Left colon (tissue), 2 donors: Measurements from ENCODE around the gene OLFM1. TPM values are rescaled to one million over a fixed set of nuclear protein-coding genes. Genes with fewer than 3 reads are reported as not detected.
A peak's percentile ranks its signal among the peaks of the same experiment; 100 is the strongest.

Experiments
- ATAC-seq: fragments of 200-7000 bp; cut with Tn5 transposase; one replicate; pipeline ENCODE4 v1.9.1; 2020; ENCODE audit warnings: mild to moderate bottlenecking, moderate library complexity
- DNase-seq, 2 donors: peaks; one replicate each; pipeline ENCODE4 v3.0.0-alpha.2; 2020
- intact Hi-C, 2 donors: fragments of 100-400 bp; cut with DNase I in 1 of 2; cut with micrococcal nuclease in 1 of 2; formaldehyde crosslinking; loops; one replicate each; pipeline versions ENCODE4 v1.11.2 to v1.14.0; 2022; cut with DNase I, micrococcal nuclease
- long read RNA-seq: library from polyadenylated mRNA; unstranded; transcript quantifications from one replicate; pipeline ENCODE4 v2.0.0, GENCODE V29; 2021
- total RNA-seq, 2 donors: library from RNA; stranded (reverse); fragmentation: NEBNext Ultra II Directional; extraction: Animal tissue kit (Norgen Biotek cat#: 25700); gene quantifications; one replicate each; pipeline ENCODE4 v1.2.1, GENCODE V29; 2021
- donor health status: DM: no; HTN: no; CAD: no.
- donor health status: DM: yes; HTN: yes; CAD: no.

Gene OLFM1
- total RNA-seq = 1 to 10 TPM; 6.0 to 7.8 TPM
- long read RNA-seq, partial matches to known transcripts = 0 of 4 reads
- long read RNA-seq, other reads (novel, unspliced or antisense) = 1 of 4 reads

- DNase-seq (peak; percentile 61 to 75), ATAC-seq (peak; percentile 81)
- intact Hi-C loops = loop anchor here (5.0 kb wide), 3 partner anchors 250 to 325 kb away; no protein-coding TSS in a partner anchor
Observed at GRCh38 chr9:135087489-135087792, at the start of gene OLFM1. Gene OLFM1, plus strand, starts transcription at chr9:135087668. Its CDS starts 322 bp downstream, at chr9:135087990.

DNA sequence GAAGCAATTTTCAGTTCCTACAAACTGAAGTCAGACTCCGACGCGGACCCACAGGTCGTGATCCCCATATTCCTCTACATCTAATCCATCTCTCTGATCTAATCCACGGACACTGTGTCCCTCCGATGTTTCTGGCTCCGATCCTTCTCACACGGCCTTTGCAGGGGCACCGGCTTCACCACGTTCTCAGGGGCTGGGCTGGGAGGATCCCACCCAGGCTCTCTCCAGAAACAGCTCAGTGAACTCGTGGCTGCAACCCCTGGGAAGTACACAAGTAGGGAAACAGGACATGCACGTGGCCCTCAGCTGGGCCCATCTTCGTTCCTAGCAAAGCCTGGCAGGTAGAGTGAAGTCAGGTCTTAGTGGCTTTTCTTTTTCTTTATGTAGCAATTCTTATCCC is 49.1 kb upstream of the OLFM1 start:
- ATAC-seq (no peak), DNase-seq (no peak)

GRCh38 chr9:135038826-135039225 is 48.6 kb upstream of the OLFM1 start:
- ATAC-seq = no peak
- DNase-seq = no peak
- intact Hi-C loops = no loop called here

More for the DNA sequence above, 49.1 kb upstream of the OLFM1 start:
- intact Hi-C loops = no loop called here

GRCh38 chr9:135039266-135039870 is 48.1 kb upstream of the OLFM1 start:
- intact Hi-C loops = no loop called here
- DNase-seq (no peak), ATAC-seq (no peak)

GRCh38 chr9:135039916-135040645 is 47.4 kb upstream of the OLFM1 start:
- ATAC-seq (no peak), DNase-seq (no peak)
- intact Hi-C loops = no loop called here

- DNase-seq (no peak), ATAC-seq (no peak)
- intact Hi-C loops = no loop called here
Observed at GRCh38 chr9:135040892-135041291, 46.6 kb upstream of the OLFM1 start.

DNA sequence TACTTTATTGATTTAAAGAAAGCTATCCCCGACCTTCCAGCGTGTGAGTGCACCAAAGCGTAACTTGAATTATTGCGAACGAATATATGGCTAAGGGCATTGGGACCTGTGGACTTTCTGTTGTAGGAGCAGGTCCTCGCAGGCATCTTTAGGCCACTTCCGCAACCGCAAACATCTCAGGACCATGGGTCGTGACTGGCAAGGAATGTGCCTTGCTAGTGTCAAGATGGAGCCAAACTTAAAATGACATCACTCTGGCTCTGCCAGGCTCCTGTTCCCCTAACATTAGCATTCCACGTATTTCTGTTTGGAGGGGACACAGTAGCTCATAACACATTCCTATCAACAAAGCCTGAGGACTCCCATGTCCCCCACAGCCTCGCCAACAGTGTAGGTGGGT is 44.1 kb upstream of the OLFM1 start:
- no peak for DNase-seq
- ATAC-seq = no peak
- intact Hi-C loops = no loop called here

GRCh38 chr9:135045264-135045927 is 42.1 kb upstream of the OLFM1 start:
- no peak for ATAC-seq
- intact Hi-C loops = no loop called here
- no peak for DNase-seq

- no peak for DNase-seq
- intact Hi-C loops = no loop called here
- no peak for ATAC-seq
Observed at GRCh38 chr9:135045928-135046738, 41.3 kb upstream of the OLFM1 start.

GRCh38 chr9:135046739-135047350 is 40.6 kb upstream of the OLFM1 start:
- DNase-seq (no peak), ATAC-seq (no peak)
- intact Hi-C loops = no loop called here

DNA sequence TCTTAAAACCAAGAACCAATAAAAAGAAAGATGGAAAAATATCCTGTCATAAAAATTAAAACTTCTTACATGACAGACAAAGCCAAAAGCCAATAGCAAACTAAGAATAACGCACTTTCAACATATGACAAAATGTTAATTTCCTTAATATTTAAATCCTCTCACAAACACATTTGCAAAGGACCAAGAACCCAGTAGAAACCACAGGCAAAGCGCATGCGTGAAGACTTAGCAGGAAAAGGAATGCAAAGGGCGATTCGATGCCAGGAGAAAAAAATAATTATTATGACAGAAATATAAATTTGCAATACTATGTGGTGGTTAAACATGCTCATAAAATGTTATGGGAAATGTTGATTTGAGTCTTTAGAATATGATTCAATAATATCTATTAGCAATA is 39.9 kb upstream of the OLFM1 start:
- DNase-seq (no peak), ATAC-seq (no peak)
- intact Hi-C loops = no loop called here

DNA sequence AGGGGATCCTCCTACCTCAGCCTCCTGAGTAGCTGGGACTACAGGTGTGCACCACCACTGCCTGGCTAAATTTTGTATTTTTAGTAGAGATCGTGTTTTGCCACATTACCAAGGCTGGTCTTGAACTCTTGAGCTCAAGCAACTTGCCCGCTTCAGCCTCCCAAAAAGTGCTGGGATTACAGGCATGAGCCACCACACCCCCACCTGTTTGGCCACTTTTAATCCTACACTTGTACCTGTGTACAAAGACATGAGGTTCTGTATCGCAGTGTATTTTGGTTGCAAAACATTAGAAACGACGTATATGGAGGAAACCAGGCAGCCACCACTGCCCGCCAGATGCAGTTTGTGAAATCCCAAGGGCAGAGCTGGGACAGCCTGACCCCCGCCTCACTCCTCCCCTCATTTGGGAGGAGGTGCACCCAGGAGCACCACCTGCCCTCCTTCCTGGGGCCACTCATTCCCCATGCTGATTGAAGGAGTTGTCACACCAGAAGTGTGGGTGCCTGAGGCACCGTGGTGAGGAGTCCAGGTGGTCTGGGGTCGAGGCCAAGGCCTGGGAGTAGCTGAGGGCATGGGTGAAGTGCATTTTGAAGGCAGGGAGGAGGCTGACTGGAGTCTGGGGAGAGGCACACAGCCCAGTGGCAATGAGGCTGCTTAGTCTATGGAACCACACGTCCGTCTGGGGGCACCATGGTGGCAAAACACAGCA is 39.3 kb upstream of the OLFM1 start:
- DNase-seq = no peak
- intact Hi-C loops = no loop called here

DNA sequence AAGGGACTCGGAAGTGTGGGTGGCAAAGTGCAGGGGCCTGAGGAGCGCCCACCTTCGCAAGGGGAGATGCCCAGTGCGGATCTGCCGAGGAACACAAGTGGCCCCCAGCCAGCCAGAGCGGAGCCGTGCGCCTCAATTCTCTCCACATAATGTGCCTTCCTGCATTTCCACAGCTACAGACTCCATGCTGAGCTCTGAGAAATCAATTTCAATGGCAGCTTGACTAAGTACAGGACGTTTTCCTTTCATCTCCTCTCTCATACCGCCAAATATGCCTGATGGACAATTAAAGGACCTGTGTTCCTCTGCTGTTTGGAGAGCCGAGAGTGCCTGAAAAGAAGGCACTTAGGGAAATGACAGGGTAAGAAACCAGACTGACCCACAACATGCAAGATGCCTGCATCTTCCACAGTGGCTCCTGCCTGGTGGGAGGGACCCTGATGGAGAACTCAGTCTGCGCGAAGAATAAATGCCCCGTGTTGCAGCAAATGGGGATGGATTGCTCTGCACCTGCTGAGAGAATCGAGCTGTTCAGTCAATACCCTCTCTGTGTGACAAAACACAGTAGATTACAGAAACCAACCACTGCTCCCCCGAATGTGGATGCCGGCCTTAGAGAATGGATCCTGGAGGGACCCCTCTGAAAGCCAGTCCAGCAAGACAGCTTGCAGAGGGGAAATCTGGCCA is 38.6 kb upstream of the OLFM1 start:
- intact Hi-C loops = no loop called here
- ATAC-seq (no peak), DNase-seq (no peak)

More for the DNA sequence above, 39.3 kb upstream of the OLFM1 start:
- ATAC-seq = no peak

DNA sequence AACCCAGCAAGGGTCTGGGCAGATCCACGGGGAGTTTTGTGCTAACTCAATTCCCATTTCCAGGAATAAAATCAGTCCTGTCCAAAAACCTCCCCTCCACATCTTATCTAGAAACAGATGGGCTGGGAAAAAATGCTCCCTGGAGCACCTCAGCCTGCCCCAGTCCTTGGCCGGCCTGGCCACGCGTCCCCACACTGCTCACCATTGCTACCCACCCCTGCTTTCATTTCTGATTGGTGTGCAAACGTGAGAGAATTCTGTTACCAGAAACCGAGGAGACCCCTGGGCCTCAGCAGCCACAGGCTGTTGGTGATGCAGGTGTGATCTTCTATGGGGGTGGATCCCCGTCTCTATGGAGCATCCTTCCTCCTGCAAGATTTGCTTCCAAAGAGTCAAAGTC is 38.0 kb upstream of the OLFM1 start:
- no peak for ATAC-seq
- intact Hi-C loops = no loop called here
- DNase-seq = no peak

DNA sequence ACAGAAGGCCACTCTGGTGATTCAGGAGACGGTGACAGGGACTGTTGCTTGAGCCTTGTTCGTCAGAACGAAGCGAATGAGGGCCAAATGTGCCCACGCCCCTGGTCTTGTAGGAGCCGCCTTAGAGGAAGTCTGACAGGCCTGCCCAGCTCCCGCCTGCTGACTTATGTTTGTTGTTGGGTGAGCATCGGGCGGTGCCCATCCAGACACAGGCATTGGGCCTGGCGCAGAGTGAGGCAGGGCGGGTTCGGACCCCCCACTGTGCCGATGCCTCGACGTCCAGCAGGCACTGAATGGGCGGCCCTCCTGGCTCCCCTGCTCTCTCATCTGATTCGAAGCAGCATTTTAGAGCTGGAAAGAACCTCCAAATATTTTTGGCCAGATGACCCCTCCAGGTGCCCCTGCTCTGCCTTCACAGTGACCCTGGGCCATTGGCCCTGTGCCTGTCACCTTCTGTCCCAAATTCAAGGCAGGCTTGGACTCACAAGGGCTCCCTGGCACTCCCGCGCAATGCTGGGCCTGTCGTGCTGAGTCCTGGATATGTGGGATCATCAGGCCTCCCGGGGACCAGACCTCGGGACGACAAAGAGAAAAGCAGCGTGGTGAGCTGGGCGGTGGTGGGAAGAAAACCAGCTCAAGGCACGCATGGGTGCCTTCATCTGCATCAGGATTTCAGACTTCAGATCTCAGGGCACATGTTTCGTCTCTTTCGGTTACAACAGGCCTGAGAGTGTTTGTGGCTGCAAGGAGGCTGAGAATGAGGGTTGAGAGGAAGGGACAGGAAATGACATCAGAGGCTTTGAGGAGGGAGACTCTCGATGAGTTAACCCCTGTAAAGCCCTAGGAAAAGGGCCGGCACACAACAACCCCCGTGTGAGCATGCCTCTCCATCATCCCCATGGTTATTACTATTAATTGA is 37.1 kb upstream of the OLFM1 start:
- intact Hi-C loops = no loop called here
- ATAC-seq (no peak), DNase-seq (no peak)

DNA sequence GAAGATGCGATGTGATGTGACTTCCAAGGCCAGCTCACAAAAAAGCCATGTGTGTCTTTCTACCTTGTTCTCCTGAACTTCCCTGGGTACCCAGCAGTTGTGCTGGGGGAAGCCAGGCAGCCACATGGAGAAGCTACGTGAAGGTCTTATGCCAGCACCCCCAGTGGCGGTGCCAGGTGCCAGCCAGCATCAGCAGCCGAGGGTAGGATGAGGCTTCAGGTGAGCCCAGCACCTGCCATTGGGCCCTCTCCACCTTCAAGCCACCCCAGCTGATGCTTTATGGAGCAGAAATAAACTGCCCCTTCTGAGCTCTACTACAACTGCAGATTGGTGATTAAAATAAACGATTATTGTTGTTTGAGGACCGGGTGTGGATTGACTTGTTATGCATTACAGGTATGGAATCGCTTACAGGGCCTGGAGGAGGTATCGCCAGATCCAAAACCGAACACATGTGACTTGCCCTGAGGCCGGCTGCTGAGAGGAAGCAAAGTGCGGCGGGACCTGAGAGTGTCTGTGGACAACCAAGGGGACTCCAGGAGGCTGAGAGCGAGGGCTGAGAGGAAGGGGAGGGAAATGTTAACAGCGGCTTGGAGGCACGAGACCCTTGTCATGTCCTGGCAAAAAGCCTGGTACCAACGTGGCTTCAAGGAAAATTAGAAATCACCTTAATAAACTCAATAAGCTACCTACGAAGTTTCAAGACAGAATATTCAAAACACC is 36.0 kb upstream of the OLFM1 start:
- no peak for ATAC-seq

More for the DNA sequence above, 36.0 kb upstream of the OLFM1 start:
- intact Hi-C loops = no loop called here
- DNase-seq = no peak
